ENCODE data around the gene TANGO6. TPM values are rescaled to one million over a fixed set of nuclear protein-coding genes. Genes with fewer than 3 reads are reported as not detected.

Gene TANGO6
- total RNA-seq, 1 donor from 2014 or later, result 10.9 TPM

DNA sequence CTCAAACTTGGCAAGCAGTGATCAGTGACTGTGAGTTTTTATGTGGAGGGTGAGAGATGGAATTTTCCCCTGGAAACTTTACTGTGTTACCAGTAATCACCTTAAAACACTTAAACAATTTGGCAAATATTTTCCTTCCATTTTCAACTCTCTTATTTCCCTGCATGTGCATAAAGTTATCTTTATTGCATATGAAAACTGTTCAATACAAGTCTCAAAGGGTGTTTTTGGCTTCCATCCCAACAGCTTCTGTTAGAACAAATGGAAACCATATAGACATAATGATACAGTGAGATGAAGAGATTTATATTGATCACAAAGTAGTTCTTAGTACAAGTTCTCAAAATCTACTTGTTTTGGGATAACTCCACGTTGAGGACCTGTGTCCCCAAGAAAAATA, 36.4 kb upstream of the TANGO6 start:
- H3K36me3 ChIP-seq (ENCODE audit: control insufficient read depth, insufficient read depth, low read length), result no peaks in the 10 kb centered on the region

DNA sequence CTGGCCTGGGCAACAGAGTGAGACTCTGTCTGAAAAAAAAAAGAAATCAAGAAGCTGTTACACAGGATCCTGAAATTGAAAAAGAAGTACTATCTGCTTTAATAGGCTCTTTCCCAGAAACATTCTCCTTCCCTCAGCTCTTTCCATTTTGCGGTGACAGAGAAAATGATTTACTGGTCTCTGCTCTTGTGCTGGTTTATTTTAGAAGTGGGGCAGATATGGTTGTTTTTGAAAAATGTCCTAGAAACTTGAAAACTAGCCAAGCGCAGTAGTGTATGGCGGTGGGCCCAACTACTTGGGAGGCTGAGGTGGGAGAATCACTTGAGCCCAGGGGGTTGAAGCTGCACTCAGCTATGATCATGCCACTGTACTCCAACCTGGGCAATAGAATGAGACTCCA, 28.8 kb upstream of the TANGO6 start:
- no peak for DNase-seq (ENCODE audit: low read depth)
- TF ChIP-seq, protein P1, sequence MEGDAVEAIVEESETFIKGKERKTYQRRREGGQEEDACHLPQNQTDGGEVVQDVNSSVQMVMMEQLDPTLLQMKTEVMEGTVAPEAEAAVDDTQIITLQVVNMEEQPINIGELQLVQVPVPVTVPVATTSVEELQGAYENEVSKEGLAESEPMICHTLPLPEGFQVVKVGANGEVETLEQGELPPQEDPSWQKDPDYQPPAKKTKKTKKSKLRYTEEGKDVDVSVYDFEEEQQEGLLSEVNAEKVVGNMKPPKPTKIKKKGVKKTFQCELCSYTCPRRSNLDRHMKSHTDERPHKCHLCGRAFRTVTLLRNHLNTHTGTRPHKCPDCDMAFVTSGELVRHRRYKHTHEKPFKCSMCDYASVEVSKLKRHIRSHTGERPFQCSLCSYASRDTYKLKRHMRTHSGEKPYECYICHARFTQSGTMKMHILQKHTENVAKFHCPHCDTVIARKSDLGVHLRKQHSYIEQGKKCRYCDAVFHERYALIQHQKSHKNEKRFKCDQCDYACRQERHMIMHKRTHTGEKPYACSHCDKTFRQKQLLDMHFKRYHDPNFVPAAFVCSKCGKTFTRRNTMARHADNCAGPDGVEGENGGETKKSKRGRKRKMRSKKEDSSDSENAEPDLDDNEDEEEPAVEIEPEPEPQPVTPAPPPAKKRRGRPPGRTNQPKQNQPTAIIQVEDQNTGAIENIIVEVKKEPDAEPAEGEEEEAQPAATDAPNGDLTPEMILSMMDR (IDR thresholded peaks at IDR 0.05; ENCODE audit: insufficient read depth, low read length, poor library complexity, severe bottlenecking), result no peak
- Histone ChIP-seq H3K36me3 (ENCODE audit: control insufficient read depth, insufficient read depth, low read length) (no peaks in the 10 kb centered on the region), H3K4me3 (ENCODE audit: low read depth, low read length) (no peak overlapping the region), H3K27me3 (ENCODE audit: control insufficient read depth, insufficient read depth, low read length) (no peaks in the 10 kb centered on the region)

More for the DNA sequence above, 36.4 kb upstream of the TANGO6 start:
- Histone ChIP-seq H3K27me3 (ENCODE audit: control insufficient read depth, insufficient read depth, low read length) (no peaks in the 10 kb centered on the region), H3K4me3 (ENCODE audit: low read depth, low read length) (no peak overlapping the region)
- TF ChIP-seq, protein P1 (IDR thresholded peaks at IDR 0.05; ENCODE audit: insufficient read depth, low read length, poor library complexity, severe bottlenecking), result no peak
- DNase-seq (ENCODE audit: low read depth), result no peak

DNA sequence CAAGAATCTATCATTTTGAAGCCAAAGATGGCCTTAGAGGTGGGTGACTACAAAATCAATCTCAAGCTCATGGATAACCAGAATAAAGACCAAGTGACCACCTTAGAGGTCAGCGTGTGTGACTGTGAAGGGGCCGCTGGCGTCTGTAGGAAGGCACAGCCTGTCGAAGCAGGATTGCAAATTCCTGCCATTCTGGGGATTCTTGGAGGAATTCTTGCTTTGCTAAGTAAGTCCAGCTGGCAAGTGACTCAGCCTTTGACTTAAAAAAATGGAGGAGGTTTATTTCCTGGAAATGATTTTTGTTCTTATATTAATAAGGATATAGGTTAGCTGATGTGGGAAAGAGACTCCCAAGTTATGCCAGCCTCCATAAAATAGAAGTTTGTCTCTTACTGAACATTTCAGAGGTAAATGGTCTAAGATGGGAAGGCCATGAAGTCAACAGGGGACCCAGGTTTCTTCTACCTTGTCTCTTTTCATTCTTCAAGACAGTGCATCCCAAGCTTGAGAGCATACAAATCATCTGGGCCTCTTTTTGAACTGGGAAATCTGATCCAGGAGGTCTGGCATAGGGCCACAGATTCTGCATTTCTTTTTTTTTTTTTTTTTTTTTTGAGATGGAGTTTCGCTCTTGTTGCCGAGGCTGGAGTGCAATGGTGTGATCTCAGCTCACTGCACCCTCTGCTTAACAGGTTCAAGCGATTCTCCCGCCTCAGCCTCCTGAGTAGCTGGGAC, 19.8 kb upstream of the TANGO6 start:
- Histone ChIP-seq H3K36me3 (ENCODE audit: control insufficient read depth, insufficient read depth, low read length) (no peaks in the 10 kb centered on the region), H3K27me3 (ENCODE audit: control insufficient read depth, insufficient read depth, low read length) (no peaks in the 10 kb centered on the region), H3K4me3 (ENCODE audit: low read depth, low read length) (no peak overlapping the region)
- peak; percentile 70 for DNase-seq (ENCODE audit: low read depth)
- TF ChIP-seq, protein P1 (IDR thresholded peaks at IDR 0.05; ENCODE audit: insufficient read depth, low read length, poor library complexity, severe bottlenecking), result no peak

DNA sequence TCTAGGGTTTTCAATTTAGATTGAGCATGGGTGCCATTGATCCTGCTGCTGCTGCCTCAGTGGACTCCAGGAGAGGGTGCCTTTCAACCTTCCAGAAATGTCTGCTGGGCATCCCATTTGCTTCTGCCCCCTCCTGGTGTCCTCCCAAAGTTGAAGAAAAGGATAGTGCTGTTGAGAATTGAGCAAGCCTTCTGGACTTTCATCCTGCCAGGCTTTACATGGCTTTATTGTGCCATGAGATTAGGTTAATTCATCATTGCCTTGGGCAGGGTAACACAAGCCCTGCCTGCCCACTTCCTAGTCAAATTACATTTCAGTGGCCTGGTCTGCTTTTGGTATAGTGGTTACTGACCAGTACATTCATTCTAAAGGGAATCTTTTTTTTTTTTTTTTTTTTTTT, 17.9 kb upstream of the TANGO6 start:
- DNase-seq (ENCODE audit: low read depth), result no peak
- Histone ChIP-seq H3K27me3 (ENCODE audit: control insufficient read depth, insufficient read depth, low read length) (no peaks in the 10 kb centered on the region), H3K36me3 (ENCODE audit: control insufficient read depth, insufficient read depth, low read length) (no peaks in the 10 kb centered on the region), H3K4me3 (ENCODE audit: low read depth, low read length) (no peak overlapping the region)
- TF ChIP-seq, protein P1 (IDR thresholded peaks at IDR 0.05; ENCODE audit: insufficient read depth, low read length, poor library complexity, severe bottlenecking), result no peak

DNA sequence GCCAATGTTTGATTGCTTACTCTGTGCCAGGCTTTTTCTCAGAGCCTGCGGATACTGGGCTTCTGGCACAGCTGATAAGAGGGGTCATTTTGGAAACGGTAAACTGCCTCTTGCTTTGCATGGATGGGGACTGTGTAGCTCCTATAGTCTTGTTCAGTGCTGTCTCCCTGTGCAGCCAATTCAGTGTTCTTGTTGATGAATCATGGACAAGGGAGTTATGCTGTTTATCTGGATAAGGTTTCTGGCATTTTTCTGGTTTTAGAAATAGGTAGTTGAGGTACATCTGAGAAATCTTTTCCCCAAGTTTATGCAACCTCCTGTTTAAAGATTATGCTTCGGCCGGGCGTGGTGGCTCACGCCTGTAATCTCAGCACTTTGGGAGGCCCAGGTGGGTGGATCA, 16.7 kb upstream of the TANGO6 start:
- Histone ChIP-seq H3K27me3 (ENCODE audit: control insufficient read depth, insufficient read depth, low read length) (no peaks in the 10 kb centered on the region), H3K36me3 (ENCODE audit: control insufficient read depth, insufficient read depth, low read length) (no peaks in the 10 kb centered on the region), H3K4me3 (ENCODE audit: low read depth, low read length) (no peak overlapping the region)
- TF ChIP-seq, protein P1 (IDR thresholded peaks at IDR 0.05; ENCODE audit: insufficient read depth, low read length, poor library complexity, severe bottlenecking), result no peak
- DNase-seq (ENCODE audit: low read depth), result no peak

DNA sequence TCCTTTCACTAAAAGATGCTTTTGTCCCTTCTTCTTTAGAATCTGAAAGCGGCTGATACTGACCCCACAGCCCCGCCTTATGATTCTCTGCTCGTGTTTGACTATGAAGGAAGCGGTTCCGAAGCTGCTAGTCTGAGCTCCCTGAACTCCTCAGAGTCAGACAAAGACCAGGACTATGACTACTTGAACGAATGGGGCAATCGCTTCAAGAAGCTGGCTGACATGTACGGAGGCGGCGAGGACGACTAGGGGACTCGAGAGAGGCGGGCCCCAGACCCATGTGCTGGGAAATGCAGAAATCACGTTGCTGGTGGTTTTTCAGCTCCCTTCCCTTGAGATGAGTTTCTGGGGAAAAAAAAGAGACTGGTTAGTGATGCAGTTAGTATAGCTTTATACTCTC, 10.1 kb upstream of the TANGO6 start:
- H3K27me3 ChIP-seq (ENCODE audit: control insufficient read depth, insufficient read depth, low read length), result no peaks in the 10 kb centered on the region
- TF ChIP-seq, protein P1 (IDR thresholded peaks at IDR 0.05; ENCODE audit: insufficient read depth, low read length, poor library complexity, severe bottlenecking), result no peak
- no peaks in the 10 kb centered on the region for H3K36me3 ChIP-seq (ENCODE audit: control insufficient read depth, insufficient read depth, low read length)
- DNase-seq (ENCODE audit: low read depth), result no peak
- H3K4me3 ChIP-seq (ENCODE audit: low read depth, low read length), result no peak overlapping the region
